GM15510 (cell line): ENCODE measurements around the gene MTR.

Experiments
- POLR2A ChIP-seq: IDR thresholded peaks from 3 replicates; pipeline ENCODE4 v1.6.1; 2011; ENCODE audit warnings: borderline replicate concordance; ENCODE audit not compliant: insufficient read length; ENCODE audit errors: extremely low read depth

MTR gene

DNA sequence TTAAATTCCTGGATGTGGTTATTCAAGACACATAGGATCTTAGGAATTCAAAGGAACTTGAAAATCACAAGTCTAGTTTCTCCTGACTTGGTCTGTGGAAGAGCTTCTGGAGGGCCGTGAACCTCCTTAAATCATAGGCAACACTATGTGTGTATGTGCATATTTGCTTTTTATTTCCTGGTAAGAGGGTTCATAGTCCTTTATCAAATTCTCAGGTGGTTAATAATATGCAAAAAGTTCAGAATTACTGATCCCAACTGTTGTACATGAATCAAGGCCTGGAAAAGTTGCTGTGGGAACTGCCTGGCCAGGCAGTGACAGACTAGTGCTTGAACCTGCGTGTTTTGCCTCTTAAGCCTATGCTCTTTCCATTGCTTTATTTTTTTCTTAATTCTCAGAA is 12.9 kb downstream of the MTR start:
- no peak for TF ChIP-seq POLR2A

DNA sequence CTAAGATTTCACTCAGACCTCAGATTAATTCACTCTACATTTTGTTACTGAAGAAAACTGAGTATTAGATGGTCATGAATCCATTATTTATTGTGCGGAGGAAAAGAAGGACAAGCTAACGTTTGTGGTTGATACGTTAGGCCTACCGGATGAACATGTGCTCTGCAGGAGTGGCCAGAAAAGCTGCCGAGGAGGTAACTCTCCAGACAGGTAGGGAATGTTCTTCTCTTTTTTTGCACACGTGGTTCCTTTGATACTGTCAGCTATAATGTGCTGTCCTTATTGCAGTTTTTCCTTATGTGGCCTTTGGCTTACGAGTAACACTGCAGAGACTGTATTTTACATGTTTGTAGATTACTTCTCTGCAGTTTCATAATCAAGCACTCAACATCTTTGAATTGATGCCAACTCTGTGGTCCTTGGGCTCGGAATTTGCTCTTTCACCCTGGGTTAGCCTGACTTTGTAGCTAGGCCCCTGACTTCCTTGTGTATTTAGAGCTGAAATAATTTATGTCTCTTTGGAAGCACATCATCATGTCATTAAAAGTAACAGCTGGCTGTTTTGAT is 13.6 kb downstream of the MTR start:
- TF ChIP-seq POLR2A = no peak

- TF ChIP-seq POLR2A = no peak
Measured at GRCh38 chr1:236809148-236809547, 14.1 kb downstream of the MTR start.

DNA sequence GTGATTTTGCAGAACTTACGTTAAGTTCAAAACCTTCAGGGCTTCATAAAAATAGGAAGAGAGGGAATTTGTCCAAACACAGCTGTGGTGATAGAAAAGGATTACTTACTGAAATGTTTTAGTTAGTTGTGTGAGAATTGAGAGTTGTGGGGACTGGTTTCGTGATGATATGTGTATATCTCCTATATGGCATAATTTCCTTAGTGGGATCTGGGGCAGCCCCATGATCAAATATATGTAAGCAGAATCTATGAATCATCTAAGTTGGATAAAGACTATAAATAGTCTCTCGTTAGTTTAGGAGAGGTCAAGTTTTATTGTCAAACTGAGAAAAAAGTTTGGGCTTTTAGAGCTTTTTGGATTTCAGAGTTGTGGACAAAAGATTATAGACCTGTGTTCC is 14.9 kb downstream of the MTR start:
- no peak for TF ChIP-seq POLR2A

GRCh38 chr1:236812334-236813030 is 17.4 kb downstream of the MTR start:
- no peak for TF ChIP-seq POLR2A

GRCh38 chr1:236815941-236816340 is 20.8 kb downstream of the MTR start:
- TF ChIP-seq POLR2A = no peak

DNA sequence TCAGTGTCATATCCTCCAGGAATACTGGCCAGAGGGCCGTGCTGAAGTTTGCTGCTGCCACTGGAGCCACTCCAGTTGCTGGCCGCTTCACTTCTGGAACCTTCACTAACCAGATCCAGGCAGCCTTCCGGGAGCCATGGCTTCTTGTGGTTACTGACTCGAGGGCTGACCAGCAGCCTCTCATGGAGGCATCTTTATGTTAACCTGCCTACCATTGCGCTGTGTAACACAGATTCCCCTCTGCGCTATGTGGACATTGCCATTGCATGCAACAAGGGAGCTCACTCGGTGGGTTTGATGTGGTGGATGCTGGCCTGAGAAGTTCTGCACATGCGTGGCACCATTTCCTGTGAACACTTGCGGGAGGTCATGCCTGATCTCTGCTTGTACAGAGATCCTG is 24.8 kb downstream of the MTR start:
- no peak for TF ChIP-seq POLR2A

- TF ChIP-seq POLR2A = no peak
Measured at GRCh38 chr1:236821091-236821627, 26.1 kb downstream of the MTR start.

GRCh38 chr1:236823559-236823958 is 28.5 kb downstream of the MTR start:
- no peak for TF ChIP-seq POLR2A

GRCh38 chr1:236829085-236829484 is 34.0 kb downstream of the MTR start:
- no peak for TF ChIP-seq POLR2A

- no peak for TF ChIP-seq POLR2A
Measured at GRCh38 chr1:236830116-236830515, 35.0 kb downstream of the MTR start.

DNA sequence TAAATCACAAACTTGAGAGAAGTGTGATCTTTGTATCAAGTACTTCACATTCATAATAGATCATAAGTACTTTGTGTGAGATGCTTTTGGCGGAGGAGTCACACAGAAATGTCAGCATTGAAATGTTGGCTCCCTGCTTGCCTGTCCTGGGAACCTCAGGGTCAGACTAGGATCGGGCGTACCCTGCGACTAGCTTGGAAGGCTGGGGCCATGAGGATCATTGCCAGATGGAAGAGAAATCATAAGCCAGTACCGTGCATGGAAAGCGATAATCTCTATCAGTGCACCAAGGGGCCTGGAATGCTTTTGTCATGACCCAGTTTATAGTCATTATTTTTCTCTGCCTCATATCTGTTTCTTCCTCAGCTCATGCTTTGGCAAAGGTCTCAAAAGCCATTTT is 35.5 kb downstream of the MTR start:
- no peak for TF ChIP-seq POLR2A

GRCh38 chr1:236833575-236833974 is 38.5 kb downstream of the MTR start:
- no peak for TF ChIP-seq POLR2A

- no peak for TF ChIP-seq POLR2A
Measured at GRCh38 chr1:236834876-236835275, 39.8 kb downstream of the MTR start.

- no peak for TF ChIP-seq POLR2A
Measured at GRCh38 chr1:236835491-236835890, 40.4 kb downstream of the MTR start.

- TF ChIP-seq POLR2A = no peak
Measured at GRCh38 chr1:236836157-236836556, 41.1 kb downstream of the MTR start.
